ENCODE data around the gene LRRC27.
"Not testable (repeated sequence)": the region's sequence is repeated elsewhere in the genome, so short reads cannot be mapped to it uniquely, and the experiment has no call there.

The LRRC27 gene

DNA sequence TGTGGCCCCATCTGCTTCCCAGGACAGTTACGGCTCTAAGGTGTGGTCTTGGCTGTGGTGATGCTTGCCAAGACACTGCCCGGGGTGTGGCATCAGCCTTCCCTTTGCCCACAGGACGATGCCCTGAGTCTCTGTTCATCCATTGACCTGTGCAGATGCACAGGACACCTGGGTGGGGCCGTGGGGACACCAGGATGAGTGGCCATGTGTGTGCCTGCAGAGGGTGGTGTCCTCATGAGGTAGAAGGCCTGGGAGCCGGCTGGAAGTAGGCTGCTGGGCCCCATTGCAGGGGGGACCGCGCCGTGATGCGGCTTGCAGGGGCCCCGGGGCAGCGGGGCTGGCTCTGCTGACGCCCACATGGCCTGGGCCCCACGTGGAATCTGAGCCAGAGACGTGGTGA is 42.6 kb downstream of the LRRC27 start:
- DNase-seq (ENCODE audit: low read depth): no peak

DNA sequence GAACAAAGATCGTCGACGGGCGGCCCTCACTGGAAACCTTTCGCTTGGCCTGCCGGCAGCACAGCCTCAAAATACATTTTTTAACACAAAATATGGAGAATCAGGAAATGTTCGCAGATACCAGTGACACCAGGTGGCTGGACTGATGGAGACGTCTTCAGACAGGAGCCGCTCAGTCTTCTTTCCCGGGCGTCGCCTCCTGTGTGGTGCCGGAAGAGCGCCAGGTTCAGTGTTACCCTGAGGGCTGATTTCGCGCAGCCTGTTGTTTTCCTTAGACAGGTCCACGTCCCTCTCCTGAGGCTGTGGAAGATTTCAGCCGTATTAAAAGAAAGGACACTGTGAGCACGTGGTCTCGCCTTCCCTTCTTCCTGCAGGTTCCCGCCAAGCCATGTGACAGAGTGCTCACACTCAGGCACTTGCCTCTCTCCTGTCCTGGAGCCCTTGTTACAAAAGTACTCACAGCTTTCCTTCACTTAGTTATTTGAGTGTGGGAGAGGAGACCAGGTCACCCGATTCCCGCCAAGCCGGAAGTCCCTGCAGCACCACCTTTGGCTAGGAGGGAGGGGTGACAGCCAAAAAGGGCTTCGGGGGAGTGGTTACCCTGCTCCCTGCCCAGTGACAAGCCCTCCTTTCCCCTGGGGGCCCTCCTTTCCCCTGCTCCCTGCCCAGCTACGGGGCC is 43.3 kb downstream of the LRRC27 start:
- DNase-seq (ENCODE audit: low read depth): no peak

DNA sequence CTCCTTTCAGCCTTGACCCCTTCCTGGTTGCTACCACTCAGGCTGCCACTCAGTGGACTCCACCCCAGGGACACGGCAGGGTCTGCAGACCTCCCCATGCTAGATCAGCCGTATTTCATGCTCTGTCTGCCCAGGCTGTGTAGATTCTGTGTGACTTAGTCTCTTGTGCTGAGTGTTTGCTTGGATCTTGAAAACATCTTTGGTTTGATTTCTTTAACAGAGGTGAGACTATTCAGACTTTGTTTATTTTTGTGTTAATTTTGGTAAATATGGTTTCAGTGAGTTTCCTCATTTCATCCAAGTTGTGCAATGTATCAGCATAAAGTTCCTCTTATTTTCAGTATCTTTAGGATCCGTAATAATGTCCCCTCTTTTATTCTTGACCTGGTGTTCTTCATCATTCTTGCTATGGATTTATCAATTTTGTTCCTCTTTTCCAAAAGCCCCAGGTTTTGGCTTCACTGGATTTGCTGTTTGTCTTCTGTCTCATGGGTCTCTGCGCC is 43.9 kb downstream of the LRRC27 start:
- no peak for DNase-seq (ENCODE audit: low read depth)

DNA sequence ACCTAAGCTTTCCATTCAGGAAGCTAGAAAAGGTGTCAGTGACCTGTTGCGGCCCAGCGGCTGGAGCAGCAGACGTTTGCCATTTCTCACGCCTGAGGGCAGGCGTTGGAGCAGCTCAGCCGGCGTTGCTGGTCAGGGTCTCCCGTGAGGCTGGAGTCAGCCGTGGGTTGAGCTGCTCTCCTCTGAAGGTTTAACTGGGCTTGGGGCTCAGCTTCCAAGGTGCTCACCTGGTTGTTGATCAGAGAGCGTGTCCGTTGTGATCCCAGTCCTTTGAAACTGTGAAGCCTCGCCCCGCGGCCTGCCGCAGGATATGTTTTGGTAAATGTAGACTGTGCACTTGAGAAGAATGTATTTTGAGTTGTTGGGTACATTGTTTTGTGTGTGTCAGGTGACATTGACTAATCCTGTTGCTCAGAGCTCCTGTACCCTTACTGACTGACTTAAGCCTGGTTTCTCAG is 44.4 kb downstream of the LRRC27 start:
- no peak for DNase-seq (ENCODE audit: low read depth)

DNA sequence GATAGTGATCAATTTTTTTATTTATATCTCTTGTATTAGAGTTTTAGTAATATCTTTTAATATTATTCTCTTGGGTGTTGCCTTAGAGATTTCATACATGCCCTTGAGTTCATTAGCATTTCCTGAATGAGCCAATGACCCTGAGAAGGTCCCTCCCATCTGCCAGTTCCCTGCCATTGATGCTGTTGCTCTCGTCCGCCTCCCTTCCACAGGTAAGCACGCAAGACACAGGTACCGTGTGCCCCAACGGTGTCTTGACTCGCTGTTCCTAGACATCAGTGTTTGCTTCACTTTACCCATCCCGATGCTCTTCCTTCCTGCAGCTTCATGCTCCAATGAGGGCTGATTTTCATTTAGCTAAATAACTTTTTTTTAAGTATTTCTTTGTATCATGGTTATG is 45.3 kb downstream of the LRRC27 start:
- no peak for DNase-seq (ENCODE audit: low read depth)

DNA sequence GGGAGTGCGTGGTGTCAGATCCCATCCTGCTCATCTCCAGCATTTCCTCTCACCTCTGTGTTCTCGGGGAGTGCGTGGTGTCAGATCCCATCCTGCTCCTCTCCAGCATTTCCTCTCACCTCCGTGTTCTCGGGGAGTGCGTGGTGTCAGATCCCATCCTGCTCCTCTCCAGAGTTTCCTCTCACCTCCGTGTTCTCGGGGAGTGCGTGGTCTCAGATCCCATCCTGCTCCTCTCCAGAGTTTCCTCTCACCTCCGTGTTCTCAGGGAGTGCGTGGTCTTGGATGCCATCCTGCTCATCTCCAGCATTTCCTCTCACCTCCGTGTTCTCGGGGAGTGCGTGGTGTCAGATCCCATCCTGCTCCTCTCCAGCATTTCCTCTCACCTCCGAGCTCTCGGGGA is 47.0 kb downstream of the LRRC27 start:
- DNase-seq (ENCODE audit: low read depth): not testable (repeated sequence)

DNA sequence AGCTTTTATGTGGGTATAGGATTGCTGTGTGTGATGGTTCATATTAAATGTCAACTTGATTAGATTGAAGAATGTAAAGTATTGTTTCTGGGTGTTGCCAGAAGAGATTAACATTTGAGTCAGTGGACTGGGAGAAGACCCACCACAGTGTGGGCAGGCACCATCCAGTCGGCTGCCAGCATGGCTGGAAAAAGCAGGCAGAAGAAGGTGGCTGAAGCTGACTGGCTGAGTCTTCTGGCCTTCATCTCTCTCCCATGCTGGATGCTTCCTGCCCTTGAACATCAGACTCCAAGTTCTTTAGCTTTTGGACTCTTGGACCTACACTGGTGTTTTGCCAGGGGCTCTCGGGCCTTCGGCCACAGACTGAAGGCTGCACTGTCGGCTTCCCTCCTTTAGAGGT is 49.0 kb downstream of the LRRC27 start:
- DNase-seq (ENCODE audit: low read depth): not testable (repeated sequence)

DNA sequence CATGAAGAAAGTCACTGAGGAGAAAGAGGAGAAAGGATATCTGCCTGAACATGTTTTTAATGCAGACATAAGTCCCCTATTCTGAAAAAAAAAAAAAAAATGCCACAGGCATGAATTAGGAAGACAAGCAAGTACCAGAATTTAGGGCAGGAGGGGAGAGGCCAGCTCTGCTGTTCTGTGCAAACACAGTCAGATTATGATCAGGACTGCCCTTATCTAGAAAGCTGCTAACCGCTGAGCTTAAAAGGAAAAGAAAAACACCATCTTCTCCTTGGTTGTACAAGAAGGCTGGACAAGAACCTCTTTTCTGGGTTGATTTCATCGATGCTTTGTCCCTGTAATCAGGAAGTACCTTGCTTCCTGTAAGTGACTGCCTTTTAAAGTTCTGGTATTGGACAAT is 49.7 kb downstream of the LRRC27 start:
- DNase-seq (ENCODE audit: low read depth): no peak

DNA sequence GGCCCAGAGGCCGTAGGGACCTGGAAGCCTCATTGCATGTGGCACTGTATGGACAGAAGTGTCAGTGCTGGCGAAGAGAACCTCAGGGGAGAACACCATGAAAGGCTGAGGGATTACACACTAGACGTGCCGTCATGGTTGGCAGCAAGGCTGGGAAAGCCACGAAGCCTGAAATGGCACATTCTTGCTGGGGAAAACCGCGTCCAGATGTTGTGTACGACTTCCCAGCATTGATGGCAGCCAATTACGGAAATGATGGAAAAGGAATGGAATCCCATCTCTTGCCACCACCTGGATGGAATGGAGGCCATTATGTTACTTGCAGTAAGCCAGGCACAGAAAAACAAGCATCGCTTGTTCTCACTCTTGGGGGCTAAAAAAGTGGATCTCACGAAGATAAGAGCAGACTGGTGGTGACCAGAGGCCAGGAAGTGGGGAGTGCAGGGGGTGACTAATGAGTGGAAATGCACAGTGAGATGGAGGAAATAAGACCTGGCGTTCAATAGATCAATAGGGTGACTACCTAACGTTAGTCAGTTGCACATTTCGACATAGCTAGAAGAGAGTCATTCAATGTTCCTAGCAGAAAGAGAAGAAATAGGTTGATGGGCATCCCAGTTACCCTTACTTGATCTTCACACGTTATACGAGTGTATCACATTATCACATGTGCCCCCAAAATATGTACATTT is 50.4 kb downstream of the LRRC27 start:
- no peak for DNase-seq (ENCODE audit: low read depth)

DNA sequence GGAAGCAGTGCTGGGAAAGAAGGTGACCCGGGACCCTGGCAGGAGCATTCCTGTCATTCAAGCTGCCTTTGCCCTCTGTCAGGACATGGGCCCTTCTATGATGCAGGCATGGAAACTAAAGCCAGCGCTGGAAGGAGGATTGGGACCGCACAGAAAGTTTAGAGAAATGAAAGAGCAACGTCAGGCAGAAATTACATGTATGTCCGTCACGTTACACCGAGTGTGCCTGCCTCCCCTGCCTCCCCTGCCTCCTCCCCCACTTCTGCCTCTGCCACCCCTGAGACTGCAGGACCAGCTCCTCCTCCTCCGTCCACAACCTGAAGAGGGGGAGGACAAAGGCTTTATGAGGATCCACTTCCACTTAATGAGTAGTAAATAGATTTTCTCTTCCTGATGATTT is 51.1 kb downstream of the LRRC27 start:
- DNase-seq (ENCODE audit: low read depth): no peak

DNA sequence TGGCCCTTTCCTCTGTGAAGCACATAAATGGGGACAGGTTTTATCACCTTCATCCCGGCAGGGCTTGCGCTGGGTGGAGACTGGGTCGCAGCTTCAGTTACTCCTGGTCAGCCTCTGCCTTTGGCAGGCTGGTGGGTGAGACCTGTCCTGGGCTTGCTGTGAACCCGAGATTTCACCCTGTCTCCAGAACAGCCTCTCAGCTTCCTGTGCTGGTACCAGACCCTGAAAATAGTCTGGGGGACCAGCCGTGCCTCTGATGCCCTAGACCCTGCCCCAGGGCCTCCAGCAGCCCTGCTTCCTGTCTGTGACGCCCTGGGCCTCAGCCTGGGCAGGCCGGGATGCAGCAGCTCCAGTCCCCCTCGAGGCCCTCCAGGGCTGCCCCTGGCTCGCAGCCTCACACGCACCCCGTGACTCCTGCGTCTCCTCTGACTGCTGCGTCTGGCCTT is 51.8 kb downstream of the LRRC27 start:
- no peak for DNase-seq (ENCODE audit: low read depth)

DNA sequence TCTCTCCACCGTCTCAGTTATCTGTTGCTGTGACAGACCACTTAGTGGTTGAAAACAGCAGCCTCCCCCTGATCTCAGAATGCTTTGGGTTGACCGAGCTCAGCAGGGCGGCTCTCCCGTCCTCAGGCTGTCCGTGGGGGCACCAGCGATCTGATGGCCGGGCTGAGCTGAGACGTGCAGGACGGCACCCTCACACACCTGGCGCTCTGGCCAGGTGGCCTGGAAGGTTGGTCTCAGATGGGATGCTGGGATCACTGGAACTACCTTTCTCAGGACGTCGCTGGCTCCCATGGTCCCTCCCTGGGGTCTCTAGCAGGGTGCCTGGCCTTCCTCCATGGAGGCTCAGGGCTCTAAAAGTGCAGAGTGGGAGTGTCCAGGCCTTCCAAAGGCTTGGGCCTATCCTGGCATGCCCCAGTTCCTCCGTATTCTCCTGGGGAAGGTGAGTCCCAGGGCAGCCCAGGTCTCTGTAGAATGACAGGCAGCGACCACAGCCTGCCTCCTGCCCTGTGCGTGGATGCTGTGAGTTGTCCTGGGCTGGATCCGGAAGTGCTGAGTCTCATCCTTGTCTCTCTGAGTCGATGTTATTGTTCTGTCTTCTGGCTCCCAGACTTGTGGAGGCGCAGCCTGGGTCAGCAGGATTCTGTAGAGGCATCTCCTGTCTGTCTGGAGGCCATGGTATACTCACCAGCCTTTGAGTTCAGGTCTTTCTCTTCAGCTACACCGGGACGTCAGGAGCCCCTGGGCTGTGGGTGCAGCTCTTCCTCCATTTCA is 52.8 kb downstream of the LRRC27 start:
- DNase-seq (ENCODE audit: low read depth): no peak

DNA sequence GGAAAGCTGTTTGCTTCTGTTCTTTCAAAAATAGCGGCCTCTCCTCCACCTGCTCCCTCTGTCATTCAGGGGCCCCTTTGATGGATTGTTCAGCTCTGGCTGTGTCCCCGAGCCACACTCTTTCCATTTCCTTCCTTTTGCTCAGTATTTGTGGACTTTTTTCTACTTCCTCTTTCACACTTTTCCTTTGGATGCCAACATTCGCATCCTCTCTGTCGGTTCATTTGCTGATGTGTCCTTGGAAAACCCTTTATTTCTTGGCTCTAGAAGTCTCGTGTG is 53.3 kb downstream of the LRRC27 start:
- no peak for DNase-seq (ENCODE audit: low read depth)

DNA sequence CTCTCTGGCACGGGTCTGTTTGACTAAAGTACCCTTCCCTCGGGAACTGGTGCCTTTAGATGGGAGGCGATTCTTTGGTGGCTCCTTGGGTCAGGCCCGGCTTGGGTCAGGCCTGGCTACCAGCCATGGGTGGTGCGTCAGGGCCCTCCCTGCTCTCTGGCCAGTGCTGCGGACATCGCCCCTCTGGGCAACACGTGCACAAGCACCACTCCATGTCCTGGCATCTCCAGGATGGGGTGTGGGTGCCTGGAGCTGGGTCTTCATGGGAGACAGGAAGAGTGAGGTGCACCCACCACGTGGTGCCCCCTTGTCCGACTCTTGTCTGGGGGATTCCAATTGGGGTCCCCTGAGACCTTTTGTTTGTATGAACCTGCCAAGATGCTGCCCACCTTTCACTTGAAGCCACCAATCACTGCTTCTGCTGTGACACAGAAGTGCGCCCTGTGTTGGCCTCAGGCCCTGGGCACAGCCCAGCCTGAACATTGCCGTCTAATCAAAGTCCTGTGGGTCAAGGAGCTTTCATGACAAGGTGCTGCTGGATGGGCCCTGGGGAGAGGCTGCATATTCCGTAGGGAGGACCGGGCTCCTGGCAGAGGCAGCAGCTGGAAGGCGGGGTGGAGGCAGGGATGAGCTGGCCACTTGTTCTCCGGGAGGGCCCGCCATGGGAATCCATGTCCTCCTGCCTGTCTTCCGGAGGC is 53.9 kb downstream of the LRRC27 start:
- no peak for DNase-seq (ENCODE audit: low read depth)

DNA sequence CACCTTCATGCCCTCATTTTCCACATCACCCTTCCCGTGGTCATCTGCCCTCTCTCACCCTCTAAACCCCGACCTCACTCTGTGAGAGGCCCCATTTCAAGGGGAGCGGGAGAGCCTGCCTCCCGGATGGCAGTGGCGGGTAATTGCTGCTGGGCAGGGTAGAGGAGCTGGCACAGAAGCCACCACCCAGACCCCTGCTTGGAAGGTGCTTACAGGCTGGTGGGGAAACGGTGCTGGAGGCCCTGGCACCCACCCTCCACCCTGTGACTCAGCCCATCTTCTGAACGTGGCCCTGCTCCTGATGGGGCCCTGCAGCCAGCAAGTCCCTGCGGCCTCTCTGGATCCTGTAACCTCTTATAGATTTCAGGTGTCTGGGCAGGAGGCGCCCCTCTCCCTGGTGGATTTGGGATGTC is 54.4 kb downstream of the LRRC27 start:
- no peak for DNase-seq (ENCODE audit: low read depth)

DNA sequence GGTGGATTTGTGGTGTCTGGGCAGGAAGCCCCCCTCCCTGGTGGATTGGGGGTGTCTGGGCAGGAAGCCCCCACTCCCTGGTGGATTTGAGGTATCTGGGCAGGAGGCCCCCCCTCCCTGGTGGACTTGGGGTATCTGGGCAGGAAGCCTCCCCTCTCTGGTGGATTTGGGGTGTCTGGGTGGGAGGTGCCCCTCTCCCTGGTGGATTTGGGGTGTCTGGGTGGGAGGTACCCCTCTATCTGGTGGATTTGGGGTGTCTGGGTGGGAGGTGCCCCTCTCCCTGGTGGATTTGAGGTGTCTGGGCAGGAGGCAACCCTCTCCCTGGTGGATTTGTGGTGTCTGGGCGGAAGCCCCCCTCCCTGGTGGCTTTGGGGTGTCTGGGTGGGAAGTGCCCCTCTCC is 54.9 kb downstream of the LRRC27 start:
- DNase-seq (ENCODE audit: low read depth): not testable (repeated sequence)

DNA sequence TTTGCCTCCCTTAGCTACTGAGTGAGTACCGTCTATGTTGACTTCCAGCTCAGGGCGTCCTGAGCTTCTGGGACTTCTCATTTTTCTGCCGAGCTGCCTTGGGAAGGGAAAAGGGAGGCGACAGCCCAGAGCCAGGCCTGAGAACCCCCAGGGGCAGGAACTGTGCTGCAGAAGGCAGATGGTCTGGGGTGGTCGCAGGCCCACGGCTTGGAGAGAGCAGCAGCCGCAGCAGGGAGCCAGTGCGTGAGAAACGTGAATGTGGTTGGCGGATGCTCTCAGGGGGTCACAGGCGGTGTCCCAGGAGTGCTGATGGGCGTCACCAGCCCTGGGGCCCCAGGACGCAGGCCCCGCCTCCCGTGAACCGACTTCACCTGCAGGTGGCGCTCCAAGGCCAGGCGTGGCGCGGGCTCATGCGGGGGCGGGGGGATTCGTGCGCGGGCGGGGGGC is 55.8 kb downstream of the LRRC27 start:
- peak; percentile 57 for DNase-seq (ENCODE audit: low read depth)

DNA sequence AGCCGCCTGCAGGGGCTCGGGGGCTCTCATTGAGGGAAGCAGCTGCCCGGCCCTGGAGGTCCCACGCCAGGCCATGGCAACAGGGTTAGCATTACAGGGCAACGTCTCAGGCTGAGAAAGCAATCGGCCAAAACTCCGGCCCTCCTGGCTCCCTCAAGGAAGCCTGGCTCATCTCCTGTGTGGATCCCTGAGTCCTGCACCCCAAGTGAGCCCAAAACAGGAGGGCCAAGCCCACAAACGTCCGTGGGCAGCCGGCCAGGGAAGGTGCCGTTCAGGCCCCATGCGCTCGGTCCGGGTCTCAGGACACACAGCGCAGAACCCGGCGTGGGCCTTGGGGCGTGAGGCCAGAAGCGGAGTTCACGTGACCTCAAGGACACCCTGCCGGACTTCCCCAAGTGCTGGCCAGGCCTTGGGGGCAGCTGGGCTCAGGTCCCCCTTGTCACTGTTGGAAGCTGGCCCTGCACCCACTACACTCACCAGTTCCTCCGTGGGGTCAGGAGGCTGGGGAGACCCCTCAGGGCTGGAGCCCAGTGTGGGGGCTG is 57.0 kb downstream of the LRRC27 start:
- DNase-seq (ENCODE audit: low read depth): no peak

DNA sequence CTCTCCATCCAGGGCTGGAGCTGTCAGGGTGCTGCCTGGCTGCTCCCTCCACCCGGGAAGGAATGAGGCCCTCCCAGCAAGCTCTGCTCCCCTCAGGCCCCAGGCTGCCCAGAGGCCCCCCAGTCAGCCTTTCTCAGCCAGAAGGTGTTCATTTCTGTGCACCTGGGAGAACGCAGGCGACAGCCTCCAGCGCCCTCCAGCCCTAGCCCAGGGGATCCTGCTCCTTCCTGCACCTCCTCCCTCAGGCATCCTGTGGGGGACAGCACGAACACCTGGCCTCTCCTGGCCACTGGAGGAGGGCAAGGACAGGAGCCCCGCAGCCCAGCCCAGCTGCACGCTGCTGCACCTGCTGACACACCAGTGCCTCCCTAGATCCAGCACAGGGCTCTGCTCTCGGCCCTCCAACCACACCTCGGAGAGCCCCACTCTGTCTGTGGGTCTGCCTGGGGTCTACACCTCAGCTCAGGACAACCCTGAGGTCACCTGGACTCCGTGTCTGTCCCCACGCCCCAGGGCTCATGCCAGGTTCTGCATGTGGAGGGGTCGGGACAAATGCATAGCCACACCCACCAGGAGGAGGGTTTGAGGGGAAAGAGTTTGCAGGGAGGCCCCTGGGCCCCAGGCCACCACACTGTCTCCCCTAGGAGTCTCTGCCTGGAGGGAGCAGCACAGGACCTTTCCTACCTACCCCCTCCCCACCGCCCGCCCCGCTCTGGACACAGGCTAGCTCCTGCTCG is 57.6 kb downstream of the LRRC27 start:
- no peak for DNase-seq (ENCODE audit: low read depth)

DNA sequence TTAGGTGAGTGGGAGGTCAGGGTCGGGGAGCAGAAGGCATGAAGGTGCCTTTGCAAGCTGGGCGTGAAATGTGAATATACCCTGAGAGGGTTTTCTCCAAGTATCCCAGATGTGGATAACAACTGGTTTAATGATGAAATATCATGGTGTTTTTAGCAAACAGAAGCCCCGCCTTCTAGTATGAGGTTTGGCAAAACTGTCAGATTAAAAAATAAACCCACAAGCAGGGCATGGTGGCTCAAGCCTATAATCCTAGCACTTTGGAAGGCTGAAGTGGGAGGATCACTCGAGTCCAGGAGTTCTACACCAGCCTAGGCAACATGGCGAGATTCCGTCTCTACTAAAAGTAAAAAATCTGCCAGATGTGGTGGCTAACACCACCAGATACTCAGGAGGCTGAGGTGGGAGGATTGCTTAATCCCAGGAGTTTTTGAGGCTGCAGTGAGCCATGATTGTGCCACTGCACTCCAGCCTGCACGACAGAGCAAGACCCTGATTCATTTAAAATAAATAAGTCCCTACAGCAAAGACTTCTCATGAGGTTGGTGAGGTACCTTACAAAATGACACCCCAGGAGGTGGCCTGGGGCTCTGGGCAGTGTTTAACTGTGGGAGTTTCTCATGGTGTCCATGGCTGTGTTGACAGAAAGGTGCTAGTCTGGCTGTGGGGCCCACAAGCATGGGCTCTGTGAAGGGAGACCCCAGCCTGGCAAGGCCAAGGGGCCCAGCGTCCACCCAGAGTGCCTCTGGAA is 58.4 kb downstream of the LRRC27 start:
- DNase-seq (ENCODE audit: low read depth): no peak

Measured in stimulated activated CD8-positive, alpha-beta memory T cell treated with anti-CD3 and anti-CD28 coated beads, Interleukin-15, amount 100 ng/mL, for 1 hour (primary cell).